ENCODE data around the gene VPS35. TPM values are rescaled to one million over a fixed set of nuclear protein-coding genes. Genes with fewer than 3 reads are reported as not detected.

VPS35 gene
- total and polyA plus RNA-seq, 2 of the 13 experiments (the other 11 are each of a cell fraction or from before 2014, with no cell fraction given), result 30.7 to 136 TPM

DNA sequence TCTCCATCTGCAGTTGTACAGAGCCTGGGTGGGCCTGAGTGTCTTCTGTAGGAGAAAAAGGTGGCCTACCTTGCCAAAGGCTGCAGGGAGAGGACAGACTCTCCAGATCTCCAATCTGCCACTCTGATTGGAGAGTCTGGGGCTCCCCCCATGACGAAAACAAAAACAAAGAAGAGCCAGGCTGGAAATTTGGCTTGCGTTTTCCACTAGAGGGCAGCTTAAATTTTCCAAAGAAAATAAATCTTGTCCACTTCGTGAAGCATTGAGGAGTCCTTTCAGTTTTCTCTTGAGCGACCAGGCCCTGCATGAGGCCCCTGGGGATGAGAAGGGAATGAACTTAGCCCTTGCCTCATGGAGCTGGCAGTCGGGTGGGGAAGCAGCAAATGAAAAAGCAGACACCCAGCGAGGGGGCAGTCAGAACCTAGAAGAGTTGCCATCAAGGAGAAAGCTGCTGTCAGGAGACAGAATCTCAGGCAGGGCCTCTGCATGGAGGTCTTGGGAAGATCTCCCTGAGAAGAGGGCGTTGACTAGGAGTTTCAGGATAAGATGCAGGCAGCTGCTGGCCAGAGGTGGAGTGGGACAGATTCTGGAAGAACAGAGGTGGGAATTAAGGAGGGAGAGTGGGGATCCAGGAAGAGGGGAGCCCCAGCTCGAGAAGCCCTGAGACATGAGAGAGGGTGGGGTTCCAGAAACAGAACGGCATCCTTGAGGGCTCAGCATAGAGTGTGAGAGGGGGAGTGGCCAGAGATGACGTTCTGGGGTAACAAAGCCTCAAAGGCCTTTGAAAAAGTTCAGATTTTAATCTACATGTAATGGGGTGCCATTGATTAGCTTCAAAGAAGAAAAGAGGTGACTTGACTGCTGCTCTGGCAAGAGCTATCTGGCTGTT lies 59.4 kb downstream of the VPS35 start (continued):
- TF ChIP-seq ZSCAN31 (CRISPR knock-in tag; IDR thresholded peaks at IDR 0.05; ENCODE audit: low read depth) (no peak), TAF1 (CRISPR knock-in tag; IDR thresholded peaks at IDR 0.05) (no peak), ZFY (CRISPR knock-in tag; IDR thresholded peaks at IDR 0.05) (peak; percentile 72), ZFP62 (CRISPR knock-in tag; IDR thresholded peaks at IDR 0.05) (no peak), GATAD2A (CRISPR knock-in tag; IDR thresholded peaks at IDR 0.05) (peak; percentile 50; the same call in 1 of the 2 replicates), CCAR2 (optimal IDR thresholded peaks at IDR 0.05; ENCODE audit: low read depth, low read length) (no peak), JUNB (CRISPR knock-in tag; IDR thresholded peaks at IDR 0.05; ENCODE audit: borderline replicate concordance) (no peak), YEATS4 (CRISPR knock-in tag; IDR thresholded peaks at IDR 0.05; ENCODE audit: borderline replicate concordance) (no peak; the same call in 1 of the 2 replicates), ZNF160 (CRISPR knock-in tag; IDR thresholded peaks at IDR 0.05) (no peak), PHF8 (CRISPR knock-in tag; IDR thresholded peaks at IDR 0.05) (0 out of 2 replicates have a peak, but pooled peaks have one; percentile 46), ZNF460 (CRISPR knock-in tag; IDR thresholded peaks at IDR 0.05; ENCODE audit: borderline replicate concordance) (no peak), ZNF607 (CRISPR knock-in tag; IDR thresholded peaks at IDR 0.05; ENCODE audit: borderline replicate concordance) (no peak), ZNF292 (CRISPR knock-in tag; IDR thresholded peaks at IDR 0.05; ENCODE audit: borderline replicate concordance, low read depth) (0 out of 2 replicates have a peak, but pooled peaks have one; percentile 15), TMF1 (CRISPR knock-in tag; IDR thresholded peaks at IDR 0.05; ENCODE audit: low read depth) (peak; percentile 43; the same call in 1 of the 2 replicates), ZNF792 (CRISPR knock-in tag; IDR thresholded peaks at IDR 0.05) (no peak), ZNF670 (CRISPR knock-in tag; IDR thresholded peaks at IDR 0.05; ENCODE audit: borderline replicate concordance) (no peak), FOXA3 (CRISPR knock-in tag; IDR thresholded peaks at IDR 0.05) (0 out of 2 replicates have a peak, but pooled peaks have one; percentile 8), NONO (IDR thresholded peaks at IDR 0.05) (no peak), NONO (CRISPR knock-in tag; conservative IDR thresholded peaks at IDR 0.05) (no peak), ZNF501 (CRISPR knock-in tag; IDR thresholded peaks at IDR 0.05) (peak; percentile 39; the same call in 1 of the 2 replicates), ZSCAN20 (CRISPR knock-in tag; IDR thresholded peaks at IDR 0.05; ENCODE audit: borderline replicate concordance) (0 out of 2 replicates have a peak, but pooled peaks have one; percentile 48), CBX1 (IDR thresholded peaks at IDR 0.05; ENCODE audit: low read depth) (no peak)
- TF ChIP-seq, protein P1, sequence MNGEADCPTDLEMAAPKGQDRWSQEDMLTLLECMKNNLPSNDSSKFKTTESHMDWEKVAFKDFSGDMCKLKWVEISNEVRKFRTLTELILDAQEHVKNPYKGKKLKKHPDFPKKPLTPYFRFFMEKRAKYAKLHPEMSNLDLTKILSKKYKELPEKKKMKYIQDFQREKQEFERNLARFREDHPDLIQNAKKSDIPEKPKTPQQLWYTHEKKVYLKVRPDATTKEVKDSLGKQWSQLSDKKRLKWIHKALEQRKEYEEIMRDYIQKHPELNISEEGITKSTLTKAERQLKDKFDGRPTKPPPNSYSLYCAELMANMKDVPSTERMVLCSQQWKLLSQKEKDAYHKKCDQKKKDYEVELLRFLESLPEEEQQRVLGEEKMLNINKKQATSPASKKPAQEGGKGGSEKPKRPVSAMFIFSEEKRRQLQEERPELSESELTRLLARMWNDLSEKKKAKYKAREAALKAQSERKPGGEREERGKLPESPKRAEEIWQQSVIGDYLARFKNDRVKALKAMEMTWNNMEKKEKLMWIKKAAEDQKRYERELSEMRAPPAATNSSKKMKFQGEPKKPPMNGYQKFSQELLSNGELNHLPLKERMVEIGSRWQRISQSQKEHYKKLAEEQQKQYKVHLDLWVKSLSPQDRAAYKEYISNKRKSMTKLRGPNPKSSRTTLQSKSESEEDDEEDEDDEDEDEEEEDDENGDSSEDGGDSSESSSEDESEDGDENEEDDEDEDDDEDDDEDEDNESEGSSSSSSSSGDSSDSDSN (CRISPR knock-in tag; IDR thresholded peaks at IDR 0.05), result no peak
- TF ChIP-seq, protein P2, sequence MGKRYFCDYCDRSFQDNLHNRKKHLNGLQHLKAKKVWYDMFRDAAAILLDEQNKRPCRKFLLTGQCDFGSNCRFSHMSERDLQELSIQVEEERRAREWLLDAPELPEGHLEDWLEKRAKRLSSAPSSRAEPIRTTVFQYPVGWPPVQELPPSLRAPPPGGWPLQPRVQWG (CRISPR knock-in tag; IDR thresholded peaks at IDR 0.05; ENCODE audit: borderline replicate concordance, low read depth), result no peak
- TF ChIP-seq, protein P3, sequence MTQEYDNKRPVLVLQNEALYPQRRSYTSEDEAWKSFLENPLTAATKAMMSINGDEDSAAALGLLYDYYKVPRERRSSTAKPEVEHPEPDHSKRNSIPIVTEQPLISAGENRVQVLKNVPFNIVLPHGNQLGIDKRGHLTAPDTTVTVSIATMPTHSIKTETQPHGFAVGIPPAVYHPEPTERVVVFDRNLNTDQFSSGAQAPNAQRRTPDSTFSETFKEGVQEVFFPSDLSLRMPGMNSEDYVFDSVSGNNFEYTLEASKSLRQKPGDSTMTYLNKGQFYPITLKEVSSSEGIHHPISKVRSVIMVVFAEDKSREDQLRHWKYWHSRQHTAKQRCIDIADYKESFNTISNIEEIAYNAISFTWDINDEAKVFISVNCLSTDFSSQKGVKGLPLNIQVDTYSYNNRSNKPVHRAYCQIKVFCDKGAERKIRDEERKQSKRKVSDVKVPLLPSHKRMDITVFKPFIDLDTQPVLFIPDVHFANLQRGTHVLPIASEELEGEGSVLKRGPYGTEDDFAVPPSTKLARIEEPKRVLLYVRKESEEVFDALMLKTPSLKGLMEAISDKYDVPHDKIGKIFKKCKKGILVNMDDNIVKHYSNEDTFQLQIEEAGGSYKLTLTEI (CRISPR knock-in tag; conservative IDR thresholded peaks at IDR 0.05), result no peak
- TF ChIP-seq, protein P4, sequence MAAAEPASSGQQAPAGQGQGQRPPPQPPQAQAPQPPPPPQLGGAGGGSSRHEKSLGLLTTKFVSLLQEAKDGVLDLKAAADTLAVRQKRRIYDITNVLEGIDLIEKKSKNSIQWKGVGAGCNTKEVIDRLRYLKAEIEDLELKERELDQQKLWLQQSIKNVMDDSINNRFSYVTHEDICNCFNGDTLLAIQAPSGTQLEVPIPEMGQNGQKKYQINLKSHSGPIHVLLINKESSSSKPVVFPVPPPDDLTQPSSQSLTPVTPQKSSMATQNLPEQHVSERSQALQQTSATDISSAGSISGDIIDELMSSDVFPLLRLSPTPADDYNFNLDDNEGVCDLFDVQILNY (CRISPR knock-in tag; conservative IDR thresholded peaks at IDR 0.05), result no peak
